ENCODE data around the gene MAPK4.

MAPK4 gene

DNA sequence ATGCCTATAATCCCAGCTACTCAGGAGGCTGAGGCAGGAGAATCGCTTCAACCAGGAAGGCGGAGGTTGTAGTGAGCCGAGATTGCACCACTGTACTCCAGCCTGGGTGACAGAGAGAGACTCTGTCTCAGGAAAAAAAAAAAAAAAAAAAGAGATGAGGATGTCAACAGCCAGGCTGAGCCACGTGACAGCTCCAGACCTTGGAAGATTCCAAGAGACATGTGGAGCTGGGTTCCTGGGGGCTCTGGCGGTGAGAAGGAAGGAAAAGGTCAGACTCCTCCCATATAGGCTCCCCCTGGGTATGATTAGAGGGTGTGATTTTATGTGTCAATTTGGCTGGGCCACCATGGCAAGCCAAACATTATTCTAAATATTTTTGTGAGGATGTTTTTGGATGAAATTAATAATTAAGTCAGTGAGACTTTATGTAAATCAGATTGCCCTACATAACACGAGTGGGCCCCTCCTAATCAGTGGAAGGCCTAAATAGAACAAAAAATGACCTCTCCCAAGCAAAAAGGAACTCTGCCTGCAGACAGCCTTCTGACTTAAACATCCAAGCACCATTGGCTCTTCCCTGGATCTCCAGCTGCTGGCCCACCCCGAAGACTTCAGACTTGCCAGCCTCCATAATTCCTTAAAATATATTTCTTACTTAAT lies 178.3 kb downstream of the MAPK4 start:
- TF ChIP-seq, protein P1, sequence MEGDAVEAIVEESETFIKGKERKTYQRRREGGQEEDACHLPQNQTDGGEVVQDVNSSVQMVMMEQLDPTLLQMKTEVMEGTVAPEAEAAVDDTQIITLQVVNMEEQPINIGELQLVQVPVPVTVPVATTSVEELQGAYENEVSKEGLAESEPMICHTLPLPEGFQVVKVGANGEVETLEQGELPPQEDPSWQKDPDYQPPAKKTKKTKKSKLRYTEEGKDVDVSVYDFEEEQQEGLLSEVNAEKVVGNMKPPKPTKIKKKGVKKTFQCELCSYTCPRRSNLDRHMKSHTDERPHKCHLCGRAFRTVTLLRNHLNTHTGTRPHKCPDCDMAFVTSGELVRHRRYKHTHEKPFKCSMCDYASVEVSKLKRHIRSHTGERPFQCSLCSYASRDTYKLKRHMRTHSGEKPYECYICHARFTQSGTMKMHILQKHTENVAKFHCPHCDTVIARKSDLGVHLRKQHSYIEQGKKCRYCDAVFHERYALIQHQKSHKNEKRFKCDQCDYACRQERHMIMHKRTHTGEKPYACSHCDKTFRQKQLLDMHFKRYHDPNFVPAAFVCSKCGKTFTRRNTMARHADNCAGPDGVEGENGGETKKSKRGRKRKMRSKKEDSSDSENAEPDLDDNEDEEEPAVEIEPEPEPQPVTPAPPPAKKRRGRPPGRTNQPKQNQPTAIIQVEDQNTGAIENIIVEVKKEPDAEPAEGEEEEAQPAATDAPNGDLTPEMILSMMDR (IDR thresholded peaks at IDR 0.05): no peak

DNA sequence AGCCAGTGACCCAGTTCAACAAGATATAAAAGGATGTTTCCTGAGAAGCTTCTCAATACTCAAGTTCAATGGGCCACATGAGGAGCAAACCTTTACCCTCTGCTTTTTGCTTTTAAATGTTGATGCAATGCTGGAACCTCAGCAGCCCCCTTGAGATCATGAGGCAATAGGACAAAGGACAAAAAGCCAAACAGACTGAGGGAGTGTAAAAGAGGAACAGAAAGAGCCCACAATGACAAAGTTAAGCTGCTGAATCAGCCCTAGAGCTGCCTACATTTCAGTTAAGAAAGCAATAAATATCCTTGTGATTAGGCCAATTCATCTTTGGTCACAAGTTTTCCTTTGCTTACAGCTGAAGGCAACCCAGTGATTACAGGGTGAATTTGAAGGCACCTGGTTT lies 183.1 kb downstream of the MAPK4 start:
- TF ChIP-seq, protein P1 (IDR thresholded peaks at IDR 0.05): no peak

DNA sequence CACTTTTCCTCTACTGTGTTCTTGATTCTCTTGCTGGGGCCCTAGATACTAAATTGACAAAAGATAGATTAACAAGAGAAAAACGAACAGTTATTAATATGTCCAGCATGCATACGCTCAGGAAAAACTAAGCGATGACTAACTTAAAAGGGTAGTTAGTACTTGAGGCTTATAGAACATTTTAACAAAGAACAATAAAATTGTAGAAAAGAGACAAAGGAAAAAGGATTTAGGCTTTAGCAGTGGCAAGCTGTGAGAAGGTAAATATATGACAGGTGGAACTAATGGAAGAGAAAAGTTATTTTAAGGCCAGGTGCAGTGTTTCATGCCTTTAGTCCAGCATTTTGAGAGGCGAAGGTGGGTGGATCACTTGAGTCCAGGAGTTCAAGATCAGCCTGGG lies 184.4 kb downstream of the MAPK4 start:
- TF ChIP-seq, protein P1 (IDR thresholded peaks at IDR 0.05): no peak

DNA sequence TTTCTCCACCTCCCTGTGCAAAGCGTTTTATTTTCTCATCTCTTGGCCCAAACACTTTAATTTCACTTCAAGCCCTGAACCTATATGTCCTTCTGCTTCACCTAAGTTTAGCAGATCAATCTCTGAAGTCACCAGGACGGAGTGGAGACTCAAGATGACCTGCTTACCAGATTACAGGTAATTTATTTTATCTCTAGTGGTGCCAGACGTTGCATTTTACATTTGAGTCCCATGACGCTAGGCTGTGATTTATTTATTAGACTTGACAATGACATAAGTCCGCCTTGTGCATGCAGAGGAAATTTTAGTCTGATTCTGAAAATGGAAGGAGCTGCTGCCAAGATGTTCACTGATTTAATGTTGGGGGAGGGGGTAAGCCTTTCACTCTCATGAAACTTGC lies 186.1 kb downstream of the MAPK4 start:
- TF ChIP-seq, protein P1 (IDR thresholded peaks at IDR 0.05): no peak

DNA sequence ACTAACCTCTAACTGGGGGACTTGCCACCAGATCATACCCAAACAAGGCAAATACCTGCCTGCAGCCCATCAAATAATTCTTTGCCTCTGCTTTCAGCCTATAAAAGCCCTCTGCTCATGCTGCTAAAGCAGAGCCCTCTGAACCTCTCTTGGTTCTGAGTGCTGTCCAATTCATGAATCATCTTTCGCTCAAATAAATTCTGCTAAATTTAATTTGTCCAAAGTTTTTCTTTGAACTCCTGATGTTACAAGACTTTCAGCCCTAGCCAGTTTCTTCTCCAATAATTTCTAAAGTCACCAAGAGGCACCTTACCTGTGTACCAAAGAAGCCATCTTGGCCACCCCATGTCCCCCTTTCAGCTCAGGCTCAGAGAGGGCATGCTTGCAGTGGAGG lies 188.0 kb downstream of the MAPK4 start:
- TF ChIP-seq, protein P1 (IDR thresholded peaks at IDR 0.05): no peak

DNA sequence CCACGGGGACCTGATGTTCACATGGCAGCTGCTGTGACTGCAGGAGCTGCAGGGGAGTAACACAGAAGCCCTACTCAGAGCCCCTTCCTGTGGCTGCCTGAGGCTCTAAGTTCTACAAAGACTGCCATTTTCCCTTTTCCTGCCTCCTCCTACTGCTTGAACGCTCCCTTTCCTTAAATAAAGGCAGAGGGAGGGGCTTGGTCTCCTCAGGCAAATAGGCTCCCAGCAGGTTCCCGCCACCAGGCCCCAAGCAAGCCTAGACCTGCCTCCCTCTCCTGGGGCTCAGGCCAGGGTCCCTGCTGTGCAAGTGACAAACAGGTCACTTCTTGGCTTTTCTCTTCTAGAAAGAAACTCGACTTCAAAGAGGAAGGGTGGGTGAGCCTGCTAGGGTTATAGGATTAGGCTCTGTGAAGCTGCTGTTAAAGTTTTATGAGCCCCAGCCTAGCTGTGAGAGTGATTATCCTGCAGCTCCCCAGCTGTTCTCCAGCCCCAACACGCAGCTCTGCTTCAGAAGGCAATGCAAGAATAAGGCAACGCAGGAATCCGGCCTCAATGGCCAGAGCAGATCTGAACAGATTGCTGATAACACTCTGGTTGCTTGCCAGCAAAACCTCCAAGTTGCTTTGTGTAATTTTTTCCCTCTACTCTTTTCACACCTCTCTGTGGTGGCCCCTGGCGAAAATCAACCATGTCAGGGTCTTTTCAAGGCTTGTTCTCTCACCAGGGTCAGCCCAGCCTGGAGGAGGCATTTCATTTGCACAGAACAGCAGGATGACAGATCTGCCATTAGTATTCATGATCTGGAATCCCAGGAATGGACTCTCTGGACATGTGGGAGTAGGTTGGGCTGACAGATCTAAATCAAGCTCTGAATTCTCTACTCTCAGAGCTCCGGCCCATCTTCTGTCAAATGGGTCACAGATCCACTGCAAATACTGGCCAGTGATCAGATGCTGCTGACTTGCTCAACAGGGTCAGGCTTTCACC lies 188.6 kb downstream of the MAPK4 start:
- TF ChIP-seq, protein P1 (IDR thresholded peaks at IDR 0.05): no peak

DNA sequence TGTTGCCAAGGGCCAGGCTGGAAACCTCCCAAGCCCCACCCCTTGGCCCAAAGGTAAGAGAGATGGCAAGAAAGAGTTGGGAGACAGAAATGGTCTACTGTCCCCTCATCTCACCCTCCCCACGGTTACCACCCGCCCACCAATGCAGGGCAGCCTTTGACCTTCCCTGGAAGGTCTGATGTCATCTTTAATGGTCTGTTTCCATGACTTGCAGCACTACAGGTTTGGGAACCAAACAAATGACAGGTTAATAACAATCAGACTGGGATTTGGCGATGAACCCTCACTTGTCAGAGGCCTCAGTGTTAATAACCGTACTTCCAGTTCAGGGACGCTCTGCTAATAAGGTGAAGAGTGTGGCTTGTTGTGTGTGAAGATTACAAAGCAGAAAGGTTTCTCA lies 189.5 kb downstream of the MAPK4 start:
- TF ChIP-seq, protein P1 (IDR thresholded peaks at IDR 0.05): no peak

Measured in LNCAP (cell line).